IMR-90 (cell line): ENCODE results near the gene MRPL38. TPM values are rescaled to one million over a fixed set of nuclear protein-coding genes. Genes with fewer than 3 reads are reported as not detected.
A peak's percentile ranks its signal among the peaks of the same experiment; 100 is the strongest.

ENCODE experiments used
- ATAC-seq: fragments of 200-7000 bp; cut with Tn5 transposase; 2 replicates; pipeline ENCODE4 v1.9.1; 2020; ENCODE audit warnings: low read depth, mild to moderate bottlenecking, moderate library complexity
- BruUV-seq: library from RNA; stranded (reverse); fragments of 400-500 nt; replicated peaks from 2 replicates; lab custom pipeline; 2021; lab: Mats Ljungman, UMichigan
- CTCF ChIA-PET: fragments of 300-600 bp; formaldehyde crosslinking; extraction: SDS; loops from one replicate; lab custom pipeline; 2021; ENCODE audit warnings: antibody characterized with exemption; lab: Yijun Ruan, JAX
- POLR2A ChIA-PET: fragments of 300-600 bp; sonication (Branson Sonifier 250); formaldehyde crosslinking; loops from one replicate; lab custom pipeline; 2022; ENCODE audit warnings: antibody characterized with exemption; ENCODE audit not compliant: unreplicated experiment; lab: Charles Lee
- DNase-seq: peaks from one replicate; pipeline ENCODE4 v3.0.0; 2013
- H2AFZ ChIP-seq: replicated peaks from 2 replicates; pipeline ENCODE3; 2013; ENCODE audit warnings: low read length, mild to moderate bottlenecking; ENCODE audit not compliant: poor library complexity
- H2AK5ac ChIP-seq: 2 replicates; pipeline ENCODE4 v1.6.1; 2013; ENCODE audit warnings: low read depth, low read length, inconsistent platforms
- H2AK9ac ChIP-seq: replicated peaks from 2 replicates; pipeline ENCODE3; 2013; ENCODE audit warnings: mild to moderate bottlenecking, low read depth, low read length, moderate library complexity; ENCODE audit not compliant: poor library complexity
- H2BK120ac ChIP-seq: 2 replicates; pipeline ENCODE4 v1.6.1; 2013; ENCODE audit warnings: low read depth, low read length, inconsistent platforms
- H2BK15ac ChIP-seq: 3 replicates; pipeline ENCODE4 v1.6.1; 2013; ENCODE audit warnings: low read depth, low read length, inconsistent platforms
- H2BK20ac ChIP-seq: 2 replicates; pipeline ENCODE4 v1.6.1; 2013; ENCODE audit warnings: low read depth, mild to moderate bottlenecking, inconsistent platforms, low read length, moderate library complexity
- H2BK5ac ChIP-seq: 2 replicates; pipeline ENCODE4 v1.6.1; 2013; ENCODE audit warnings: mild to moderate bottlenecking, low read depth, low read length, inconsistent platforms; ENCODE audit not compliant: poor library complexity, severe bottlenecking
- H3K14ac ChIP-seq: replicated peaks from 2 replicates; pipeline ENCODE4 v1.6.1; 2013; ENCODE audit warnings: low read depth, low read length, inconsistent platforms
- H3K18ac ChIP-seq: 2 replicates; pipeline ENCODE4 v1.6.1; 2013; ENCODE audit warnings: low read depth, low read length, control low read depth
- H3K23ac ChIP-seq: 2 replicates; pipeline ENCODE4 v1.6.1; 2013; ENCODE audit warnings: low read depth, low read length, inconsistent platforms
- H3K27ac ChIP-seq: 2 replicates; pipeline ENCODE4 v1.5.1; 2013; ENCODE audit warnings: mild to moderate bottlenecking, control low read depth, low read length; ENCODE audit not compliant: insufficient read depth
- H3K27me3 ChIP-seq: 2 replicates; pipeline ENCODE4 v1.6.1; 2013; ENCODE audit warnings: low read length; ENCODE audit not compliant: control insufficient read depth, insufficient read depth
- H3K36me3 ChIP-seq: 2 replicates; pipeline ENCODE4 v1.6.1; 2013; ENCODE audit warnings: low read length, mixed read lengths; ENCODE audit not compliant: control insufficient read depth, insufficient read depth
- H3K4ac ChIP-seq: 2 replicates; pipeline ENCODE4 v1.6.1; 2013; ENCODE audit warnings: low read depth, low read length, inconsistent platforms
- H3K4me1 ChIP-seq: 2 replicates; pipeline ENCODE4 v1.6.1; 2013; ENCODE audit warnings: low read length, mixed read lengths; ENCODE audit not compliant: control insufficient read depth, insufficient read depth
- H3K4me2 ChIP-seq: 2 replicates; pipeline ENCODE4 v1.6.1; 2013; ENCODE audit warnings: low read depth, mild to moderate bottlenecking, control low read depth, low read length, moderate library complexity
- H3K4me3 ChIP-seq: 2 replicates; pipeline ENCODE4 v1.5.1; 2013; ENCODE audit warnings: low read depth, mild to moderate bottlenecking, control low read depth, low read length, moderate library complexity; ENCODE audit not compliant: insufficient read depth
- H3K56ac ChIP-seq: 2 replicates; pipeline ENCODE4 v1.6.1; 2013; ENCODE audit warnings: low read length, inconsistent platforms; ENCODE audit not compliant: insufficient read depth; ENCODE audit errors: extremely low read depth
- H3K79me1 ChIP-seq, 2 experiments: 2 replicates each; pipeline ENCODE4 v1.6.1; 2013; ENCODE audit warnings: low read length in 2 of 2, inconsistent platforms in 1 of 2, low read depth in 1 of 2
- H3K9ac ChIP-seq: 2 replicates; pipeline ENCODE4 v1.6.1; 2013; ENCODE audit warnings: low read depth, low read length, control low read depth
- H3K9me1 ChIP-seq: 2 replicates; pipeline ENCODE4 v1.6.1; 2013; ENCODE audit warnings: low read length, inconsistent platforms; ENCODE audit not compliant: insufficient read depth
- H3K9me3 ChIP-seq: 2 replicates; pipeline ENCODE4 v1.6.1; 2013; ENCODE audit warnings: low read length; ENCODE audit not compliant: control insufficient read depth, insufficient read depth
- H4K20me1 ChIP-seq: 2 replicates; pipeline ENCODE4 v1.6.1; 2013; ENCODE audit warnings: low read length, inconsistent platforms; ENCODE audit not compliant: insufficient read depth
- H4K5ac ChIP-seq: 2 replicates; pipeline ENCODE4 v1.6.1; 2013; ENCODE audit warnings: mild to moderate bottlenecking, low read depth, low read length, control low read depth
- H4K8ac ChIP-seq, 2 experiments: 2 replicates each; pipeline ENCODE4 v1.6.1; 2013; ENCODE audit warnings: low read depth in 2 of 2, low read length in 2 of 2, control low read depth in 1 of 2, inconsistent platforms in 1 of 2
- H4K91ac ChIP-seq: 2 replicates; pipeline ENCODE4 v1.6.1; 2013; ENCODE audit warnings: low read depth, low read length, inconsistent platforms; ENCODE audit not compliant: insufficient read depth
- CEBPB ChIP-seq: IDR thresholded peaks from 2 replicates; pipeline ENCODE4 v1.6.1; 2012; ENCODE audit warnings: low read depth, low read length, improper control_type of control experiment
- CHD1 ChIP-seq: IDR thresholded peaks from 2 replicates; pipeline ENCODE4 v1.6.1; 2012; ENCODE audit warnings: low read depth, low read length, improper control_type of control experiment
- ELK1 ChIP-seq: fragments of 150-350 bp; IDR thresholded peaks from 2 replicates; pipeline ENCODE4 v1.6.1; 2016; ENCODE audit warnings: low read depth, mild to moderate bottlenecking, low read length, moderate library complexity, borderline replicate concordance
- FOS ChIP-seq: fragments of 150-350 bp; IDR thresholded peaks from 2 replicates; pipeline ENCODE4 v1.6.1; 2016; ENCODE audit warnings: low read depth, low read length
- MAFK ChIP-seq: IDR thresholded peaks from 2 replicates; pipeline ENCODE4 v1.6.1; 2012; ENCODE audit warnings: low read depth, low read length, improper control_type of control experiment
- MXI1 ChIP-seq: IDR thresholded peaks from 2 replicates; pipeline ENCODE4 v1.6.1; 2012; ENCODE audit warnings: low read depth, mild to moderate bottlenecking, low read length, moderate library complexity, borderline replicate concordance
- POLR2A ChIP-seq: IDR thresholded peaks from 2 replicates; pipeline ENCODE4 v1.6.1; 2012; ENCODE audit warnings: mild to moderate bottlenecking, low read depth, low read length
- RAD21 ChIP-seq: IDR thresholded peaks from 2 replicates; pipeline ENCODE4 v1.6.1; 2012; ENCODE audit warnings: low read length, improper control_type of control experiment
- RCOR1 ChIP-seq: IDR thresholded peaks from 2 replicates; pipeline ENCODE4 v1.6.1; 2012; ENCODE audit warnings: mild to moderate bottlenecking, low read length, improper control_type of control experiment; ENCODE audit not compliant: insufficient replicate concordance
- SMC3 ChIP-seq: fragments of 150-350 bp; IDR thresholded peaks from 2 replicates; pipeline ENCODE4 v1.6.1; 2016; ENCODE audit warnings: low read depth, mild to moderate bottlenecking, antibody characterized with exemption, low read length, moderate library complexity
- USF2 ChIP-seq: fragments of 150-350 bp; IDR thresholded peaks from 2 replicates; pipeline ENCODE4 v1.6.1; 2017; ENCODE audit warnings: mild to moderate bottlenecking, antibody characterized with exemption, low read length, low read depth
- WGBS, 2 experiments: methylation state at CpG; one replicate each; pipeline versions ENCODE4 v1.1.5 to v1.1.7; 2013; ENCODE audit warnings: missing lambda C conversion rate in 2 of 2; ENCODE audit not compliant: insufficient read length in 1 of 2; ENCODE audit errors: extremely low coverage in 2 of 2; 5-methylcytosine and 5-hydroxymethylcytosine counted together
- dilution Hi-C: fragments of 300-500 bp; cut with HindIII; formaldehyde crosslinking; loops from one replicate; pipeline ENCODE4 v1.14.3; 2018; ENCODE audit warnings: low sequenced_read_pairs; ENCODE audit not compliant: unreplicated experiment
- in situ Hi-C: fragments of 300-500 bp; cut with MboI; formaldehyde crosslinking; loops from 3 replicates; pipeline ENCODE4 v1.14.3; 2019; ENCODE audit warnings: low sequenced_read_pairs, inconsistent platforms, mixed read lengths
- intact Hi-C: fragments of 100-400 bp; cut with micrococcal nuclease; formaldehyde crosslinking; loops from 2 replicates; pipeline ENCODE4 v1.10.0; 2022
- polyA plus RNA-seq, 3 experiments: library from polyadenylated mRNA; depleted of rRNA; stranded (reverse); fragments of >200 nt; gene quantifications; 2 replicates each; pipeline ENCODE4 v1.2.3, GENCODE V29; 2012; ENCODE audit warnings: low replicate concordance in 1 of 3
- total RNA-seq: library from RNA; depleted of rRNA; stranded (reverse); fragments of >200 nt; gene quantifications from 2 replicates; pipeline ENCODE4 v1.2.3, GENCODE V29; 2012
- TF ChIP-seq, protein P1 (sequence below): conservative IDR thresholded peaks from 2 replicates; pipeline ENCODE4 v1.5.1; 2012; ENCODE audit warnings: mild to moderate bottlenecking, low read depth, low read length, improper control_type of control experiment

The MRPL38 gene
- total and polyA plus RNA-seq, 2 of the 4 experiments (the other 2 are of a cell fraction) = 13.3 to 42.5 TPM

GRCh38 chr17:75950421-75950820, 45.7 kb upstream of the MRPL38 start:
- dilution Hi-C loops (no loop called here), intact Hi-C loops (no loop called here), in situ Hi-C loops (no loop called here)
- Histone ChIP-seq H2BK20ac (no peak overlapping the region), H3K14ac (no peak overlapping the region), H2AFZ (no peak overlapping the region), H3K27me3 (no peaks in the 10 kb centered on the region), H3K23ac (no peak overlapping the region), H3K4me1 (peaks cover 2% of the 10 kb centered on the region; the same call in 1 of the 2 replicates), H4K20me1 (peaks cover 6% of the 10 kb centered on the region; the same call in 1 of the 2 replicates), H3K79me1 (no peaks in the 10 kb centered on the region), H2BK120ac (no peak overlapping the region), H2BK15ac (no peak overlapping the region), H3K4me2 (no peak overlapping the region), H4K91ac (no peak overlapping the region), H3K36me3 (peaks cover 54% of the 10 kb centered on the region), H3K9me1 (peaks cover 4% of the 10 kb centered on the region; the same call in 1 of the 2 replicates), H2AK5ac (no peak overlapping the region), H4K5ac (no peak overlapping the region), H2AK9ac (peak overlapping the region; percentile 1), H3K18ac (no peak overlapping the region), H4K8ac (no peak overlapping the region), H3K4me3 (no peak overlapping the region), H3K27ac (no peak overlapping the region), H3K9me3 (no peaks in the 10 kb centered on the region), H3K9ac (no peak overlapping the region), H2BK5ac (no peak overlapping the region), H3K4ac (no peak overlapping the region), H3K56ac (no peak overlapping the region)
- ChIA-PET CTCF (no interaction called here), POLR2A (interaction anchor here (0.6 kb wide), 2 partner anchors 21 to 72 kb away, joined by 3 to 6 read pairs; partner anchors contain the start of gene TRIM47)
- DNase-seq (no peak), ATAC-seq (no peak)
- WGBS, 2 experiments = 60% methylated on average over 1 of the region's 6 CpGs; no CpG with 5 or more reads in 1 of the 2 experiments
- no TSS peak for BruUV-seq
- TF ChIP-seq MXI1 (no peak), POLR2A (no peak), ELK1 (no peak), CEBPB (no peak), FOS (no peak), RAD21 (no peak), SMC3 (no peak), MAFK (no peak), USF2 (no peak), CHD1 (no peak), RCOR1 (no peak)
- TF ChIP-seq, protein P1, sequence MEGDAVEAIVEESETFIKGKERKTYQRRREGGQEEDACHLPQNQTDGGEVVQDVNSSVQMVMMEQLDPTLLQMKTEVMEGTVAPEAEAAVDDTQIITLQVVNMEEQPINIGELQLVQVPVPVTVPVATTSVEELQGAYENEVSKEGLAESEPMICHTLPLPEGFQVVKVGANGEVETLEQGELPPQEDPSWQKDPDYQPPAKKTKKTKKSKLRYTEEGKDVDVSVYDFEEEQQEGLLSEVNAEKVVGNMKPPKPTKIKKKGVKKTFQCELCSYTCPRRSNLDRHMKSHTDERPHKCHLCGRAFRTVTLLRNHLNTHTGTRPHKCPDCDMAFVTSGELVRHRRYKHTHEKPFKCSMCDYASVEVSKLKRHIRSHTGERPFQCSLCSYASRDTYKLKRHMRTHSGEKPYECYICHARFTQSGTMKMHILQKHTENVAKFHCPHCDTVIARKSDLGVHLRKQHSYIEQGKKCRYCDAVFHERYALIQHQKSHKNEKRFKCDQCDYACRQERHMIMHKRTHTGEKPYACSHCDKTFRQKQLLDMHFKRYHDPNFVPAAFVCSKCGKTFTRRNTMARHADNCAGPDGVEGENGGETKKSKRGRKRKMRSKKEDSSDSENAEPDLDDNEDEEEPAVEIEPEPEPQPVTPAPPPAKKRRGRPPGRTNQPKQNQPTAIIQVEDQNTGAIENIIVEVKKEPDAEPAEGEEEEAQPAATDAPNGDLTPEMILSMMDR = no peak
